Measurements from ENCODE around the gene THBS2.

THBS2 gene

DNA sequence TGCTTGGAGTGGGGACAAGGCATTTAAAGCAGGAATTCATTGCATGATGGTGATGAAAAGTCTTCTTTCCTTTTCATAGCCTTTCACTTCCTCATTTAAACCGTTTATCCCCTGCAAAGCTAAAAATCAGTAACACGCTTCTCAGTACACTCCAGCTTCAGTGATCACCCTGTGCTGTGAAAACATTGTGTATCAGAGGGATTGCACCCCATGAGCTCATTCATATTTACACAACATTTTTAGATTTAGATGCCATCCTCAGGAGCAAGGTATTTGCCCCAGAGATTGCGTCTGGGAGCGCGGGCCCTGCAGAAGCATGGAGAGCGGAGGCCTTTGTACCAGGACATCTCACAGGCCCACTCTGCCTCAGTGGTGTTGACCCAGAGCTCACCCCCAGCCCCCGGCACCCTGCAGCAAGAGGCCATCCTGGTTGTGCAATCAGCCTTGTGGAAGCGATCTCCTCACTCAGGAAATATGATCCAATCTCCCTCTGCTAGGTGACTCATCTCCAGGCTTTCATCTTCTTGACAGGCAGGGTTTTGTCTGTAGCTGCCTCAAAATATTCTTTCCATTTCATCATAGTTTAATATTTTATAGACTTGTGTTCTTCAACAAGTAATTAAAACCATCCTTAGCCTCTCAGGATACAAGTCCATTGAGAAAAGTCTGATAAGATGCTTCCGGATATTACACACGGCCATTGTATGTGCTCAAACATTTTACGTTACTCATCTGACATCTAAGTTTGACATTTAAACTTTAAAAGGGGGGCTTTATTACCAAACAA lies 38.9 kb upstream of the THBS2 start:
- peak; percentile 94 for ATAC-seq
- TF ChIP-seq, protein P1, sequence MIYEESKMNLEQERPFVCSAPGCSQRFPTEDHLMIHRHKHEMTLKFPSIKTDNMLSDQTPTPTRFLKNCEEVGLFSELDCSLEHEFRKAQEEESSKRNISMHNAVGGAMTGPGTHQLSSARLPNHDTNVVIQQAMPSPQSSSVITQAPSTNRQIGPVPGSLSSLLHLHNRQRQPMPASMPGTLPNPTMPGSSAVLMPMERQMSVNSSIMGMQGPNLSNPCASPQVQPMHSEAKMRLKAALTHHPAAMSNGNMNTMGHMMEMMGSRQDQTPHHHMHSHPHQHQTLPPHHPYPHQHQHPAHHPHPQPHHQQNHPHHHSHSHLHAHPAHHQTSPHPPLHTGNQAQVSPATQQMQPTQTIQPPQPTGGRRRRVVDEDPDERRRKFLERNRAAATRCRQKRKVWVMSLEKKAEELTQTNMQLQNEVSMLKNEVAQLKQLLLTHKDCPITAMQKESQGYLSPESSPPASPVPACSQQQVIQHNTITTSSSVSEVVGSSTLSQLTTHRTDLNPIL (CRISPR knock-in tag; IDR thresholded peaks at IDR 0.05; ENCODE audit: low read depth): peak; percentile 38; the same call in 1 of the 2 replicates
- peak; percentile 96 for TF ChIP-seq CSDC2 (CRISPR knock-in tag; IDR thresholded peaks at IDR 0.05)
- TF ChIP-seq SNAI2 (CRISPR knock-in tag; IDR thresholded peaks at IDR 0.05): peak; percentile 24; the same call in 1 of the 2 replicates
- peak; percentile 66 for TF ChIP-seq ISL1 (CRISPR knock-in tag; IDR thresholded peaks at IDR 0.05)
- TF ChIP-seq ARNTL (CRISPR knock-in tag; IDR thresholded peaks at IDR 0.05; ENCODE audit: borderline replicate concordance, low read depth): no peak
- TF ChIP-seq ZFP3 (CRISPR knock-in tag; IDR thresholded peaks at IDR 0.05): peak; percentile 75
- no peak for TF ChIP-seq ZNF565 (CRISPR knock-in tag; conservative IDR thresholded peaks at IDR 0.05; ENCODE audit: low read depth)
- TF ChIP-seq, protein P2, sequence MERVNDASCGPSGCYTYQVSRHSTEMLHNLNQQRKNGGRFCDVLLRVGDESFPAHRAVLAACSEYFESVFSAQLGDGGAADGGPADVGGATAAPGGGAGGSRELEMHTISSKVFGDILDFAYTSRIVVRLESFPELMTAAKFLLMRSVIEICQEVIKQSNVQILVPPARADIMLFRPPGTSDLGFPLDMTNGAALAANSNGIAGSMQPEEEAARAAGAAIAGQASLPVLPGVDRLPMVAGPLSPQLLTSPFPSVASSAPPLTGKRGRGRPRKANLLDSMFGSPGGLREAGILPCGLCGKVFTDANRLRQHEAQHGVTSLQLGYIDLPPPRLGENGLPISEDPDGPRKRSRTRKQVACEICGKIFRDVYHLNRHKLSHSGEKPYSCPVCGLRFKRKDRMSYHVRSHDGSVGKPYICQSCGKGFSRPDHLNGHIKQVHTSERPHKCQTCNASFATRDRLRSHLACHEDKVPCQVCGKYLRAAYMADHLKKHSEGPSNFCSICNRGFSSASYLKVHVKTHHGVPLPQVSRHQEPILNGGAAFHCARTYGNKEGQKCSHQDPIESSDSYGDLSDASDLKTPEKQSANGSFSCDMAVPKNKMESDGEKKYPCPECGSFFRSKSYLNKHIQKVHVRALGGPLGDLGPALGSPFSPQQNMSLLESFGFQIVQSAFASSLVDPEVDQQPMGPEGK (CRISPR knock-in tag; IDR thresholded peaks at IDR 0.05; ENCODE audit: borderline replicate concordance): peak; percentile 77
- no peak; the same call in 1 of the 2 replicates for TF ChIP-seq TOX (CRISPR knock-in tag; IDR thresholded peaks at IDR 0.05; ENCODE audit: borderline replicate concordance)

DNA sequence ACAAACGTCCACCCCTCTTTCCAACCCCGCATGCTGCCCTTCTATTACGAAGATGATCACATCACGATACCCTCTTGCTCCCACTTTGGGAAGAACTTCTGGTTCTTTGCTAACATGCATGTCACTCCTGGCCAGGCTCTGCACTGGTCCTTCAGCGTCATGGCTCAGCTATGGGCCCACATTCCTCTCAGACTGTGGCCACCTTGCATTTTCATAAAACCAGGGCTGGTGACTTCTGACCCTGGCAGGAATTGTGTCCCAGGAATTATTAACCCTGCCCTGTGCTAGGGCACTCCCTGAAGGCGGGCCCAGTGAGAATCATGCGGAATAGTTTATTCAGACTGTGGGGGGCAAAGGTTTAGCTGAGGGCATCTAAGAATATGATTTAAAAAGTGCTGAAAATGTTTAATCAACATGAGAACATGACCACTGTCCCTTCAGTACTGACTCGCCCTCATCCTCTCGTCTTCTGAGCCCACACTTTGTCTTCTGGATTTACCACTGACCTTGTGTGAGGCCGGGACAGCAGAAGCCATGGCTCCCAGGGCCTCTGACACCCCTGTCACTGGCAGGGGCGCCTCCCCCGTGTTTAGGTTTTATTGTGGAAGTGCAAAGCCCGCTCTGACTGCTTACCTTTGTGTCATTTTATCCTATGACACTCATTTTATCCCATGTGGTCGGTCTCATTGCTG lies 38.1 kb upstream of the THBS2 start:
- ATAC-seq: peak; percentile 6; the same call in 2 of the 3 replicates
- TF ChIP-seq ARNTL (CRISPR knock-in tag; IDR thresholded peaks at IDR 0.05; ENCODE audit: borderline replicate concordance, low read depth) (no peak), BACH2 (CRISPR knock-in tag; IDR thresholded peaks at IDR 0.05; ENCODE audit: borderline replicate concordance) (no peak), ZC3H10 (CRISPR knock-in tag; IDR thresholded peaks at IDR 0.05) (no peak), TOX (CRISPR knock-in tag; IDR thresholded peaks at IDR 0.05; ENCODE audit: borderline replicate concordance) (no peak), OSR1 (CRISPR knock-in tag; IDR thresholded peaks at IDR 0.05) (no peak), ISL1 (CRISPR knock-in tag; IDR thresholded peaks at IDR 0.05) (no peak), RARB (CRISPR knock-in tag; IDR thresholded peaks at IDR 0.05) (no peak), ESRRG (CRISPR knock-in tag; IDR thresholded peaks at IDR 0.05) (no peak), SNAI2 (CRISPR knock-in tag; IDR thresholded peaks at IDR 0.05) (no peak), PPARA (CRISPR knock-in tag; IDR thresholded peaks at IDR 0.05; ENCODE audit: borderline replicate concordance) (no peak), ZNF565 (CRISPR knock-in tag; conservative IDR thresholded peaks at IDR 0.05; ENCODE audit: low read depth) (no peak), ZFP3 (CRISPR knock-in tag; IDR thresholded peaks at IDR 0.05) (no peak), CSDC2 (CRISPR knock-in tag; IDR thresholded peaks at IDR 0.05) (no peak), ZFP30 (CRISPR knock-in tag; IDR thresholded peaks at IDR 0.05) (no peak), ZNF70 (CRISPR knock-in tag; IDR thresholded peaks at IDR 0.05) (no peak), GLIS3 (CRISPR knock-in tag; IDR thresholded peaks at IDR 0.05) (no peak)
- TF ChIP-seq, protein P2 (CRISPR knock-in tag; IDR thresholded peaks at IDR 0.05; ENCODE audit: borderline replicate concordance): no peak
- TF ChIP-seq, protein P3, sequence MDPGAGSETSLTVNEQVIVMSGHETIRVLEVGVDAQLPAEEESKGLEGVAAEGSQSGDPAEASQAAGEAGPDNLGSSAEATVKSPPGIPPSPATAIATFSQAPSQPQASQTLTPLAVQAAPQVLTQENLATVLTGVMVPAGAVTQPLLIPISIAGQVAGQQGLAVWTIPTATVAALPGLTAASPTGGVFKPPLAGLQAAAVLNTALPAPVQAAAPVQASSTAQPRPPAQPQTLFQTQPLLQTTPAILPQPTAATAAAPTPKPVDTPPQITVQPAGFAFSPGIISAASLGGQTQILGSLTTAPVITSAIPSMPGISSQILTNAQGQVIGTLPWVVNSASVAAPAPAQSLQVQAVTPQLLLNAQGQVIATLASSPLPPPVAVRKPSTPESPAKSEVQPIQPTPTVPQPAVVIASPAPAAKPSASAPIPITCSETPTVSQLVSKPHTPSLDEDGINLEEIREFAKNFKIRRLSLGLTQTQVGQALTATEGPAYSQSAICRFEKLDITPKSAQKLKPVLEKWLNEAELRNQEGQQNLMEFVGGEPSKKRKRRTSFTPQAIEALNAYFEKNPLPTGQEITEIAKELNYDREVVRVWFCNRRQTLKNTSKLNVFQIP (CRISPR knock-in tag; IDR thresholded peaks at IDR 0.05; ENCODE audit: borderline replicate concordance, low read depth): no peak
- TF ChIP-seq, protein P1 (CRISPR knock-in tag; IDR thresholded peaks at IDR 0.05; ENCODE audit: low read depth): no peak
- TF ChIP-seq, protein P4, sequence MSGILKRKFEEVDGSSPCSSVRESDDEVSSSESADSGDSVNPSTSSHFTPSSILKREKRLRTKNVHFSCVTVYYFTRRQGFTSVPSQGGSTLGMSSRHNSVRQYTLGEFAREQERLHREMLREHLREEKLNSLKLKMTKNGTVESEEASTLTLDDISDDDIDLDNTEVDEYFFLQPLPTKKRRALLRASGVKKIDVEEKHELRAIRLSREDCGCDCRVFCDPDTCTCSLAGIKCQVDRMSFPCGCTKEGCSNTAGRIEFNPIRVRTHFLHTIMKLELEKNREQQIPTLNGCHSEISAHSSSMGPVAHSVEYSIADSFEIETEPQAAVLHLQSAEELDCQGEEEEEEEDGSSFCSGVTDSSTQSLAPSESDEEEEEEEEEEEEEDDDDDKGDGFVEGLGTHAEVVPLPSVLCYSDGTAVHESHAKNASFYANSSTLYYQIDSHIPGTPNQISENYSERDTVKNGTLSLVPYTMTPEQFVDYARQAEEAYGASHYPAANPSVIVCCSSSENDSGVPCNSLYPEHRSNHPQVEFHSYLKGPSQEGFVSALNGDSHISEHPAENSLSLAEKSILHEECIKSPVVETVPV (CRISPR knock-in tag; IDR thresholded peaks at IDR 0.05): no peak
